ENCODE measurements around the gene DUSP15.

The DUSP15 gene

DNA sequence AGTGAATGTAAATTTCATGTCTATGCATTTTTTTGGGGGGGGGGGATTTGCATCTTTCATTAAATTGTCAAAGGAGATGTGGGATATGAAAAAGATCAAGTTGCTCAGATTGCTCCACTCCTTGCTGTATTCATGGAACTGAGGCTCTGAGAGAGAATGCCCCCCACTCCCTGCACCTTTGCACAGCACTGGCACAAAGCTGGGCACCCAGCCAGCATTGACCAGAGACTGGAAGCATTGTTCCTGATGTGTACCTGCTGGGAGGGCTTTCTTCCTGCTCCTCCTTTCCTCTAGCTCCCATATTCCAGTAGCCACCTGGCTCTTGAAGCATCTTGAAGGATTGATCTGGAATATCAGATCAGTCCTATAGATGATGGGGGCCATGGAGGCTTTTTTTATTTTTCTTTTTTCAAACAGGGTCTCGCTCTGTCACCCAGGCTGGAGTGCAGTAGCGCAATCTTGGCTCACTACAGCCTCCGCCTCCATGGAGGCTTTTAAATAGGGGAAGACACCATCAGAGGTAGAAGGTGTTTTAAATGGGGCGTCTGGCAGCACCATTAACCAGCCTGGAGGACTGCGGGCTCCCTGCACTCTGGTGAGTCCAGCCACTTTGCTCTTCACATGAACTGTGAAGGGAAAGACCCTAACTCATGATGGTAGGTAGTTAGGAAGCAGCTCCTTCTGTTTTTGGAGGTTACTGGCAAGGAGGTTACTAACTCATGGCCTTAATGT lies 10.9 kb downstream of the DUSP15 start:
- DNase-seq = no peak

DNA sequence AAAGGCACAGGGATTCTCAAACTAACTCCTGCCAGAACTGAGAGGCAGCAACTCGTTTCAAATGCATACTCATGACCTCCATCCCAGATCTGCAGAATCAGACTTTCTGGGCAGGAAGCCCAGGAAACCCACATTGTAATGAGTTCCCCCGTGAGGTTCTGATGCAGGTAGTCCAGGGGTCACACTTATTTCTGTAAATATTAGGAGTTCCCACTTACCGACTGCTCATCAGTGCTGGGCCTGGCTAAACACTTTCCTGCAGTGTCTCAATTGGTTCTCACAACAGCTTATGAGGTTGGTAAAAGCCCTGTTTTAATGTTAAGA lies 11.6 kb downstream of the DUSP15 start:
- DNase-seq = no peak

- no peak for DNase-seq
These were observed 12.2 kb downstream of the DUSP15 start for GRCh38 chr20:31857861-31858759.

DNA sequence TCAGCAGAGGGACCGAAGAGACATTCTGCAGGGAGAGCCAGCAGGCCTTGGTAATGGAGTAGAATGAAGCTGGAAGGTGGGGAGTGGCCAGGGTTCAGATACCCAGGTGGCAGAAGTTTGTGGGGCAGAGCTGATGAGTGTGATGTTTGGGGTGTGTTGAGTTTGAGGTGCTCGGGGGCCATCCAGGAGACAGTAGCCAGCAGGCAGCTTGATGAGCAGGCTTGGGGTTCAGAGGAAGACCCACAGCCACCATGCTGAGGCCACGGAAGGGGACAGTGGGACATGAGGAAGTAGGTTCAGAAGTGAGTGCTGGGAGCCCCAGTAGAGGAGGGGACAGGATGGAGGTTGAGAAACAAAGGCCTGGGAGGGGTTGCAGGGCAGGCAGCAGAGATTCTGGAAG lies 13.8 kb downstream of the DUSP15 start:
- no peak for DNase-seq

DNA sequence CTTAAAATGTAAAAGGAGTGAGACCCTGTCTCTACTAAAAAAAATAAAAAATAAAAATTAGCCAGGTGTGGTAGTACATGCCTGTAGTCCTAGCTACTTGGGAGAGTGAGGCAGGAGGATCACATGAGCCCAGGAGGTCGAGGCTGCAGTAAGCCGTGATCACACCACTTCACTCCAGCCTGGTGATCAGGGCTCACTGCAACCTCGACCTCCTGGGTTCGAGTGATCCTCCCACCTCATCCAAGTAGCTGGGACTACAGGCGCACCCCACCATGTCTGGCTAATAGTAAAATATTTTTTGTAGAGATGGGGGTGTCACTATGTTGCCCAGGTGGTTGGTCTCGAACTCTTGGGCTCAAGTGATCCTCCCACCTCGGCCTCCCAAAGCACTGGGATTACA lies 16.8 kb downstream of the DUSP15 start:
- no peak for DNase-seq

GRCh38 chr20:31851240-31851955 lies 18.9 kb downstream of the DUSP15 start:
- no peak for DNase-seq

- peak; percentile 16 to 29 for DNase-seq
These were observed 20.9 kb downstream of the DUSP15 start for GRCh38 chr20:31849306-31849930.

- no peak for DNase-seq
These were observed 22.0 kb downstream of the DUSP15 start for GRCh38 chr20:31848088-31848999.

GRCh38 chr20:31846793-31847138 lies 23.6 kb downstream of the DUSP15 start:
- no peak for DNase-seq

- DNase-seq = no peak
These were observed 24.9 kb downstream of the DUSP15 start, which contains the start of gene FOXS1 for GRCh38 chr20:31845300-31845863. Gene FOXS1, minus strand, starts transcription at chr20:31845604. Its CDS starts 62 bp downstream, at chr20:31845542.

DNA sequence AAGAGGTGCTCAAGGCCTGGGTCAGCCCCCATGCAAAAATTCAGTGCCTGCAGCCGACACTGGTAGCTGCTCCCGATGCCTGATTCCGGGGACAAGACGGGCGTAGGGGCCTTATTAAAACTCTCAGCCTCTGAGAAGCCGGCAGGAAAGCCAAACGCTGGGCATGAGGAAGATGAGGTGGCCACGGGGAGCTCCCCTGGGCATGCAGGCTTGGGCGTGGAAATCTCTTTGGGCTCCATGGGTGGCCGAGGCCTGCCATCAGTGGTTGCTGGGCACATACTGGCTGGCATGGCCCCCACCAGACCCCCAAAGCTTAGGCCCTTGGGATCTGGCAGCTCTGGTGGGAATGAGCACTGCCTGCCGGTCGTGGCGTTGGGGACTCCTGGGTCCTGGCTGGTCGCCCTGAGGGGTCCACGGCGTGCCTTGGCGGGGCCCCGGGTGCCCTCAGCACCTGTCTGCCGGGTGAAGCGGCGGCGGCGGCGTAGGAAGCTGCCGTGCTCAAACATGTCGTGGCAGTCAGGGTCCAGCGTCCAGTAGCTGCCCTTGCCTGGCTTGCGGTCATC lies 25.5 kb downstream of the DUSP15 start:
- DNase-seq = no peak

GRCh38 chr20:31843881-31844280 lies 26.4 kb downstream of the DUSP15 start:
- DNase-seq = no peak

- DNase-seq = no peak
These were observed 27.0 kb downstream of the DUSP15 start for GRCh38 chr20:31843288-31843687.

DNA sequence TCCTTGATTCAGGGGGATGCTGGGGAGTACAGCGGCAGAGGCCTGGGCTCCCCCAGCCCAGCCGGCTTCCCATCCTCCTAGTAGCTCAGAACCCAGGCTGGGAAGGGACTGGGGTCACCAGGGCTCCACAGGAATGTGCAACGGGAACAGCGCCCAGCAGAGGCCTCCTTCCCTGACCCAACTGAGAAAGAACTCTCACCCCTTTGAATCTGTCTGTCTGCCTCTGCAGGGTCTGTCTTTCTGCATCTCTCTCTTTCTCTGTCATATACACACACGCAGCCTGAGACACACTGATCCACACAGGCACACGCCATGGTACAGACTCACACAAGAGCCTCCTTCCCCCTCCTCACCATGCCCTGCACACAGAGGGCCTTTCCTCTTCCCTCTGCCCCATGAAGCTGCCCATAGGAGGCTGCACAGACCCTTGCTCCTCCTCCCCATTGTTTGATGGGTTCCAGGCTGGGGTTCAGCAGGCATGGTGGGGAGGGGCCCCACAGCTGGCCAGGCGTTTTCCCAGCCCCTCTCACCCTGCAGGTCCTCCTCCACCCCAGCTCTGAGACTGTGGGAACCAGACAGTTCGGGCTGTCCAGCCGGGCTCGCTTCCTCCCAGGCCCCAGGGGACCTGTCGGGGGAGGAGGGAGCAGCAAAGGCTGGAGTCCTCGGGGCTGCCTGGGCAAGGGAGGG lies 27.7 kb downstream of the DUSP15 start:
- DNase-seq = no peak

- DNase-seq = no peak
These were observed 28.4 kb downstream of the DUSP15 start for GRCh38 chr20:31841928-31842327.

GRCh38 chr20:31840906-31841816 lies 29.2 kb downstream of the DUSP15 start:
- DNase-seq = no peak

GRCh38 chr20:31839782-31840487 lies 30.4 kb downstream of the DUSP15 start:
- DNase-seq = no peak

GRCh38 chr20:31838646-31839292 lies 31.6 kb downstream of the DUSP15 start:
- DNase-seq = no peak

Measured in NCI-H187 (cell line).